GM12874 (cell line): Measurements from ENCODE around the gene PTPRM.

Source experiments
- TF ChIP-seq, protein P1 (sequence below): IDR thresholded peaks from 2 replicates; pipeline ENCODE4 v1.5.1; 2011; ENCODE audit warnings: low read depth, mild to moderate bottlenecking, control low read depth, low read length, moderate library complexity; ENCODE audit not compliant: insufficient read depth

Gene PTPRM

DNA sequence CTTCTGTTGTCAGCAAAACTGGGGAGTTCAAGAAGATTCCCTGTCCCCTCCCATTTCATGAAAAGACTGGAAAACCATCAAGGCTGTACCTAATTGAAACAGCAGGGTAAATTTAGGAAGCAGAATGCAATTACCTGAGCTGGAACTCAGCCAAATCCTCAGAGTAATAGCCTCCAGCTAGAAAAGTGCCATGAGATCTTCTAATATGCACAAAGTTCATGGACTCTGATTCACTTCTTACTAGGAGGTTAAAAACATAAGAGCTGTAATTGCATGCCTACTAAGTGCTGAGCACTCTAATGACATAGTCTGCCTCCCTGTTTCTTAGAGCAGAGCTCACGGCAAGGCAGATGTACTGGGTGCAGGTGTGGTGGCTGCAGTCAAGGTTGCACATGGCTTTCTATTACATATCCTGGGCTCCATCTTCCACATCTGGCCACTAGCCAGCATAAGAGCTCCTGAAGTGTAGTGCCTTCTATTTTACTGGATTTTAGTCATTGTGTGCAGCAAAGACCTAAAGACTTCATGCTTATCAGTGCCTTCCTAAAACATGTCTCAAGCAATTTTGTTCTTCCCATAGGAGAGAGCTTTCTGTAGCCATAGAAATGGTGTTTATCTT is 341.7 kb downstream of the PTPRM start:
- TF ChIP-seq, protein P1, sequence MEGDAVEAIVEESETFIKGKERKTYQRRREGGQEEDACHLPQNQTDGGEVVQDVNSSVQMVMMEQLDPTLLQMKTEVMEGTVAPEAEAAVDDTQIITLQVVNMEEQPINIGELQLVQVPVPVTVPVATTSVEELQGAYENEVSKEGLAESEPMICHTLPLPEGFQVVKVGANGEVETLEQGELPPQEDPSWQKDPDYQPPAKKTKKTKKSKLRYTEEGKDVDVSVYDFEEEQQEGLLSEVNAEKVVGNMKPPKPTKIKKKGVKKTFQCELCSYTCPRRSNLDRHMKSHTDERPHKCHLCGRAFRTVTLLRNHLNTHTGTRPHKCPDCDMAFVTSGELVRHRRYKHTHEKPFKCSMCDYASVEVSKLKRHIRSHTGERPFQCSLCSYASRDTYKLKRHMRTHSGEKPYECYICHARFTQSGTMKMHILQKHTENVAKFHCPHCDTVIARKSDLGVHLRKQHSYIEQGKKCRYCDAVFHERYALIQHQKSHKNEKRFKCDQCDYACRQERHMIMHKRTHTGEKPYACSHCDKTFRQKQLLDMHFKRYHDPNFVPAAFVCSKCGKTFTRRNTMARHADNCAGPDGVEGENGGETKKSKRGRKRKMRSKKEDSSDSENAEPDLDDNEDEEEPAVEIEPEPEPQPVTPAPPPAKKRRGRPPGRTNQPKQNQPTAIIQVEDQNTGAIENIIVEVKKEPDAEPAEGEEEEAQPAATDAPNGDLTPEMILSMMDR, result no peak

DNA sequence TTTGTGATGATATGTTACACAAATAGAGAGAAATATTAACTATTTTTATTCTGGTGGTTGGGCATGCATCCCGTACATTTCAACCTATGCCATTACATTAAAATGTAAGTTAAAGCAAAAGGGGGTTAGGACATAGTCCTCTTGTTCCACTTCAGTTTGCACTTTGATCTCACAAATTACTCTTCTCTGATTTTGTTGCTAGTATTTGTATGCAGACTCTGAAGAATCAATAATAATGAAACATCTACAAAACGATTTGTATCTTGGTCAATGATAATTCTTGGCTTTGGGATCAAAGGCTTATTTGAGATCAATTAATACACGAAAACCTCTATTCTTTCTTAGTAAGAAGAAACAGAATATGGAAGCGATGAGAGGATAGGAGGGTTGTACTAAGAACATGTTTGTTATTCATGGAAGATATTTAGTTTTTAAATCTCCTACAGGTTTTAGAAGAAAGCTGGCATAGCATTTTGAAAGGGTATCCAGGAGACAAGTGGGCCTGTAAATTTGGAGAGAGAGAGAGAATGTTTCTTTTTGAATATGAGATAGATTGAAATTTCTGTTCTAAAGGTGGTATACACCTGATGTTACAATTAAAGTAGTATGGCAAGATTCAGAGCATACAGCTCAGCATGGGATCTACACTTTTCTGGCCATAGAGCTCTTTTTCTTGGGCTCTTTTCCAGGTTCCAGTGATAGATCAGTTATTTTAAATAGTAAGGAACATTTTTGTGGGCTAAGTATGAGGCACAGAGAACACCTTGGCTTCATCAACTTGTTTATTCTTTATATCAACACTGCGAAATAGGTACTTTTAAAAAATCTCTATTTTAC is 347.9 kb downstream of the PTPRM start:
- TF ChIP-seq, protein P1, result no peak

DNA sequence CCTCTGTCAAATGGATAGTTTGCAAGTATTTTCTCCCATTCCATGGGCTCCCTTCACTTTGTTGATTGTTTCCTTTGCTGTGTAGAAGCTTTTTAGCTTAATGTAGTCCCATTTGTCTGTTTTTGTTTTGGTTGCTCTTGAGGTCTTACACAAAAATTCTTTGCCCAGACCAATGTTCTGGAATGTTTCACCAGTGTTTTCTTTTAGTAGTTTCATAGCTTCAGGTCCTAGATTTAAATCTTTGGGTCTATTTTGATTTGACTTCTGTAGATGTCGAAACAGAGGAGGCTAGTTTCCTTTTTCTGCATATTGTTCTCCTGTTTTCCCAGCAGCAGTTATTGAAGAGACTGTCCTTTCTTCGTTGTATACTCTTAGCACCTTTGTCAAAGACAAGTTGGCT is 351.6 kb downstream of the PTPRM start:
- TF ChIP-seq, protein P1, result no peak

DNA sequence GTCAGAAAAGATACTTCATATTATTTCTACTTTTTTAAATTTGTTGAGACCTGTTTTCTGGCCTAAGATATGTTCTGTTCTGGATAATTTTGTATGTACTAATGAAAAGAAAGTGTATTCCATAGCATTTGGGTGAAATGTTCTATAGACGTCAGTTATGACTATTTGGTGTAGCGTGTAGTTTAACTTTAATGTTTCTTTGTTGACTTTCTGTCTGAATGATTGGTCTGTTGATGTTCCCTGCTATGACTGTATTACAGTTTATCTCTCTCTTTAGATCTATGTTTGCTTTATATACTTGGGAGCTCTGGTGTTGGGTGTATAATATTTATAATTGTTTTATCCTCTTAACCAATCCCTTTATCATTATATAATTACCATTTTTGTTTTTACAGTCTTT is 352.4 kb downstream of the PTPRM start:
- TF ChIP-seq, protein P1, result no peak

DNA sequence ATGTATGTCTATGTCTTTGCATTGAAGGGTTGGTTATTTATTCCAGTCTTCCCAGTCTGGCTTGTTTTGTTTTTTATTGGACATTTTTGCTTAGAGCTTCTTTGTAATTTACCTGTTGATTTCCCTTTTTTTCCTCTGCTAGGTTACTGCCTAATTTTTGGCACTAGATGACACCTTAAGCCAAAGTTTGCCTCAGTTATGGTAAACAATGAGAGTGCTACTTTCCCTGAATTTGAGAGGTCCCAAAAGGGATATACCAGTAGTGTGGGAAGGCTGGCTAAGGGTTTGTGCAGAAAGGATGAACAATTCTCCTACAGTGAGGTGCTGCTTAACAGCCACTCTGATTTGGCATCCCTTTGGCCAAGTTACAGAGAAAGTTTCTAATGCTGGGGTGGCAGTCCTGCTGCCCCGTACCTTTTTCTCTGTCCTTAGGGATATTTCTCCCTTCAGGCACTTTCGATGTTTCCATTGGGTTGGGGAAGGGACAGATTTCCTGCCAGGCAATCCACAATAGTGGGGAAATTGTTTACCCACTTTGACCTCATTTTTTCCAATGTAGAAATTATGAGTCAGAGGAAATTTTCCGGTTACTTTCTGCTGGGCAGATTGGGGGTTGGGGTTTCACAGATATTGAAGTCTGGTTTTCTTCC is 354.9 kb downstream of the PTPRM start:
- TF ChIP-seq, protein P1, result no peak

DNA sequence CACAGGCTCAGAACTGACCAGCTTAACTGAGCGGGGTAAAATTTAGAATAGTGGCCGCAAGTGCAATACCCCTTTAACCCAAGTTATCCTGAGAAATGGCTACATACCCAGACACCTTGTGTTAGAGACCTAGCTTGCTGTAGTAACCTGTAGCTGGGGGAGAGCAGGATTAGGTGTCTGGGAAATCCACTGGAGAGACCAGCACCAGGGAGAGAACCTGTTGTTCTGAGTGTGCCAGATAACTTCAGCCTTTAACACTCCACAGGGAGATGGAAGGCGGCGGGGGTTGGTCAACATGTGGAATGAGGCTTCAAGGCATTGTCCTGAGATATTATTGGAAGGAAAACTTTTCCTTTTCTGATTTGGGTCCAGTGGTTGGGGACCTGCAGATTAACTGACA is 356.0 kb downstream of the PTPRM start:
- TF ChIP-seq, protein P1, result no peak

DNA sequence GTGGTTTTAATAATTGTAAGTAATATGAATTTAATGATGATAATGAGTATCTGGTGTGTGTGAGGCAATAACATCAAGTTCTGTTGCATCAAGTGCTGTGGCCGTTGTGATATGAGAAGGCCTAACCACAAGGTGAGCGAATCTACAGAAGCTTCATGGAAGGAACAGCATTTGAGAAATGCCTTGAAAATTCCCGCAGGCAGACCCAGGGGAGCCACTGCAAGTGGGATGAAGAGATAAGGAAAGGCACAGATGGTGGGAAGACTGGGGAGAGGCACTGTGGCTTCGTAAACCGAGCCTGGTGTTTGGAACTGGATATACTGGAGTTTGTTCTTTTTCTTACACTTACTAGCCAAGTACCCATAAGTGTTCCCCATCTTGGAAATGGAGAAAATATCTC is 357.5 kb downstream of the PTPRM start:
- TF ChIP-seq, protein P1, result no peak
